Measurements from ENCODE around the gene ZNF493.

The ZNF493 gene

GRCh38 chr19:21396893-21397572, at the start of gene ZNF493:
Gene ZNF493, plus strand, starts transcription at chr19:21397133. Its CDS starts 105 bp downstream, at chr19:21397238.
- TF ChIP-seq EZH2phosphoT487 (IDR thresholded peaks at IDR 0.05; ENCODE audit: low read length) (no peak), EZH2 (optimal IDR thresholded peaks at IDR 0.05; ENCODE audit: low read depth, low read length) (no peak), CTCF (IDR thresholded peaks at IDR 0.05; ENCODE audit: low read length) (no peak)
- Histone ChIP-seq H3F3A (ENCODE audit: insufficient read depth, low read length) (no peaks in the 10 kb centered on the region), H3K27me3 (replicated peaks; ENCODE audit: insufficient read depth, low read length) (no peaks in the 10 kb centered on the region), H3K79me2 (ENCODE audit: low read length) (peaks cover 16% of the 10 kb centered on the region), H3K4me3 (ENCODE audit: low read length) (peak within 1 kb of the TSS; percentile 80), H3K27ac (ENCODE audit: low read length) (peak within 1 kb of the TSS; percentile 15; the same call in 1 of the 2 replicates), H3K9me2 (replicated peaks; ENCODE audit: insufficient read depth, low read length) (no peaks in the 10 kb centered on the region), H3K36me3 (replicated peaks; ENCODE audit: insufficient read depth, low read length) (no peaks in the 10 kb centered on the region; the same call in 1 of the 2 replicates), H3K4me2 (ENCODE audit: low read depth, low read length) (peak within 1 kb of the TSS; percentile 57; the same call in 1 of the 2 replicates), H3K9me3 (replicated peaks; ENCODE audit: insufficient read depth, low read length) (no peaks in the 10 kb centered on the region), H4K20me1 (ENCODE audit: insufficient read depth, low read length) (no peaks in the 10 kb centered on the region), H3K9ac (ENCODE audit: low read length) (peak within 1 kb of the TSS; percentile 61; the same call in 1 of the 2 replicates), H3K4me1 (ENCODE audit: low read length) (no peaks in the 10 kb centered on the region), H2AFZ (ENCODE audit: low read length) (peak within 1 kb of the TSS; percentile 80)
- DNase-seq = peak; percentile 93

GRCh38 chr19:21352830-21353229, 44.1 kb upstream of the ZNF493 start:
- Histone ChIP-seq H3K36me3 (replicated peaks; ENCODE audit: insufficient read depth, low read length) (no peaks in the 10 kb centered on the region), H3K9me3 (replicated peaks; ENCODE audit: insufficient read depth, low read length) (no peaks in the 10 kb centered on the region), H3F3A (ENCODE audit: insufficient read depth, low read length) (no peaks in the 10 kb centered on the region), H3K27me3 (replicated peaks; ENCODE audit: insufficient read depth, low read length) (no peaks in the 10 kb centered on the region), H3K4me3 (ENCODE audit: low read length) (no peak overlapping the region), H3K79me2 (ENCODE audit: low read length) (no peaks in the 10 kb centered on the region), H3K27ac (ENCODE audit: low read length) (no peak overlapping the region), H2AFZ (ENCODE audit: low read length) (no peak overlapping the region), H3K4me1 (ENCODE audit: low read length) (no peaks in the 10 kb centered on the region), H3K4me2 (ENCODE audit: low read depth, low read length) (no peak overlapping the region), H4K20me1 (ENCODE audit: insufficient read depth, low read length) (no peaks in the 10 kb centered on the region), H3K9ac (ENCODE audit: low read length) (no peak overlapping the region), H3K9me2 (replicated peaks; ENCODE audit: insufficient read depth, low read length) (no peaks in the 10 kb centered on the region)
- no peak for DNase-seq
- TF ChIP-seq CTCF (IDR thresholded peaks at IDR 0.05; ENCODE audit: low read length) = no peak
- TF ChIP-seq EZH2phosphoT487 (IDR thresholded peaks at IDR 0.05; ENCODE audit: low read length) = no peak
- no peak for TF ChIP-seq EZH2 (optimal IDR thresholded peaks at IDR 0.05; ENCODE audit: low read depth, low read length)

- Histone ChIP-seq H3F3A (ENCODE audit: insufficient read depth, low read length) (no peaks in the 10 kb centered on the region), H3K4me3 (ENCODE audit: low read length) (peak within 1 kb of the TSS; percentile 64), H3K27me3 (replicated peaks; ENCODE audit: insufficient read depth, low read length) (no peaks in the 10 kb centered on the region), H3K4me1 (ENCODE audit: low read length) (no peaks in the 10 kb centered on the region), H2AFZ (ENCODE audit: low read length) (peak within 1 kb of the TSS; percentile 74), H3K9ac (ENCODE audit: low read length) (peak within 1 kb of the TSS; percentile 50; the same call in 1 of the 2 replicates), H3K36me3 (replicated peaks; ENCODE audit: insufficient read depth, low read length) (no peaks in the 10 kb centered on the region), H3K27ac (ENCODE audit: low read length) (peak within 1 kb of the TSS; percentile 31; the same call in 1 of the 2 replicates), H3K4me2 (ENCODE audit: low read depth, low read length) (peak within 1 kb of the TSS; percentile 27), H4K20me1 (ENCODE audit: insufficient read depth, low read length) (no peaks in the 10 kb centered on the region), H3K9me3 (replicated peaks; ENCODE audit: insufficient read depth, low read length) (no peaks in the 10 kb centered on the region), H3K9me2 (replicated peaks; ENCODE audit: insufficient read depth, low read length) (no peaks in the 10 kb centered on the region), H3K79me2 (ENCODE audit: low read length) (no peaks in the 10 kb centered on the region)
- peak; percentile 91 for DNase-seq
- TF ChIP-seq CTCF (IDR thresholded peaks at IDR 0.05; ENCODE audit: low read length) = no peak
- TF ChIP-seq EZH2phosphoT487 (IDR thresholded peaks at IDR 0.05; ENCODE audit: low read length) = no peak
- no peak for TF ChIP-seq EZH2 (optimal IDR thresholded peaks at IDR 0.05; ENCODE audit: low read depth, low read length)
These were observed 38.0 kb upstream of the ZNF493 start, which contains the start of gene ZNF738 for GRCh38 chr19:21358768-21359451. Gene ZNF738, plus strand, starts transcription at chr19:21359000. Its CDS starts 141 bp downstream, at chr19:21359141.
